Mesendoderm (in vitro differentiated cells): ENCODE measurements around the gene CABP2. TPM values are rescaled to one million over a fixed set of nuclear protein-coding genes. Genes with fewer than 3 reads are reported as not detected.
"Not testable (repeated sequence)": the region's sequence is repeated elsewhere in the genome, so short reads cannot be mapped to it uniquely, and the experiment has no call there.

Experiments
- DNase-seq: peaks from one replicate; pipeline ENCODE4 v3.0.0; 2013
- H2AK5ac ChIP-seq: 2 replicates; pipeline ENCODE4 v1.6.1; 2013; ENCODE audit warnings: low read length, inconsistent platforms
- H2BK120ac ChIP-seq: 2 replicates; pipeline ENCODE4 v1.6.1; 2013; ENCODE audit warnings: low read depth, mild to moderate bottlenecking, low read length, moderate library complexity, mixed read lengths
- H2BK15ac ChIP-seq: replicated peaks from 2 replicates; pipeline ENCODE4 v1.6.1; 2013; ENCODE audit warnings: low read depth, mild to moderate bottlenecking, moderate library complexity
- H2BK5ac ChIP-seq: 2 replicates; pipeline ENCODE4 v1.6.1; 2013; ENCODE audit warnings: low read length, inconsistent platforms
- H3K18ac ChIP-seq: 2 replicates; pipeline ENCODE4 v1.6.1; 2013; ENCODE audit warnings: mild to moderate bottlenecking, low read length, mixed read lengths
- H3K23ac ChIP-seq: one replicate; pipeline ENCODE4 v1.6.1; 2013; ENCODE audit warnings: low read length
- H3K27ac ChIP-seq: 2 replicates; pipeline ENCODE4 v1.5.1; 2013; ENCODE audit warnings: low read depth, mild to moderate bottlenecking, inconsistent platforms, low read length, moderate library complexity
- H3K27me3 ChIP-seq: 2 replicates; pipeline ENCODE4 v1.6.1; 2013; ENCODE audit warnings: low read length, control low read depth, mild to moderate bottlenecking, inconsistent platforms; ENCODE audit not compliant: insufficient read depth, poor library complexity
- H3K36me3 ChIP-seq: 2 replicates; pipeline ENCODE4 v1.6.1; 2013; ENCODE audit warnings: low read length, inconsistent platforms; ENCODE audit not compliant: control insufficient read depth, insufficient read depth
- H3K4ac ChIP-seq: one replicate; pipeline ENCODE4 v1.6.1; 2013; ENCODE audit warnings: low read depth, mild to moderate bottlenecking, low read length, moderate library complexity
- H3K4me1 ChIP-seq: 2 replicates; pipeline ENCODE4 v1.6.1; 2013; ENCODE audit warnings: low read depth, low read length, inconsistent platforms; ENCODE audit not compliant: control insufficient read depth
- H3K4me2 ChIP-seq: 2 replicates; pipeline ENCODE4 v1.6.1; 2013; ENCODE audit warnings: low read length
- H3K4me3 ChIP-seq: 2 replicates; pipeline ENCODE4 v1.5.1; 2013; ENCODE audit warnings: mild to moderate bottlenecking, low read length
- H3K56ac ChIP-seq: one replicate; pipeline ENCODE4 v1.6.1; 2013; ENCODE audit warnings: low read length
- H3K79me1 ChIP-seq: 2 replicates; pipeline ENCODE4 v1.6.1; 2013; ENCODE audit warnings: low read length, inconsistent platforms
- H3K79me2 ChIP-seq: 2 replicates; pipeline ENCODE4 v1.6.1; 2013; ENCODE audit warnings: mild to moderate bottlenecking, low read length; ENCODE audit not compliant: control insufficient read depth, insufficient read depth
- H3K9ac ChIP-seq: 2 replicates; pipeline ENCODE4 v1.6.1; 2013; ENCODE audit warnings: low read length, inconsistent platforms
- H4K5ac ChIP-seq: one replicate; pipeline ENCODE4 v1.6.1; 2013; ENCODE audit warnings: low read length
- H4K8ac ChIP-seq: one replicate; pipeline ENCODE4 v1.6.1; 2013; ENCODE audit warnings: low read depth, mild to moderate bottlenecking, control low read depth, low read length, moderate library complexity
- WGBS: extraction: QIAGEN DNeasy Blood & Tissue Kit; methylation state at CpG from one replicate; pipeline ENCODE4 v1.1.7; 2013; ENCODE audit warnings: low lambda C conversion rate, missing lambda C conversion rate; ENCODE audit not compliant: insufficient coverage; ENCODE audit errors: extremely low coverage; 5-methylcytosine and 5-hydroxymethylcytosine counted together
- small RNA-seq: library from polyadenylated mRNA; stranded (forward); fragments of <200 nt; extraction: miRNeasy Mini kit (QIAGEN cat#:217004); gene quantifications from one replicate; pipeline ENCODE3, GENCODE V24; 2013; ENCODE audit not compliant: insufficient read depth

Gene CABP2

GRCh38 chr11:67476692-67477091 is 46.6 kb downstream of the CABP2 start:
- H3K27me3 ChIP-seq, result not testable (repeated sequence)

DNA sequence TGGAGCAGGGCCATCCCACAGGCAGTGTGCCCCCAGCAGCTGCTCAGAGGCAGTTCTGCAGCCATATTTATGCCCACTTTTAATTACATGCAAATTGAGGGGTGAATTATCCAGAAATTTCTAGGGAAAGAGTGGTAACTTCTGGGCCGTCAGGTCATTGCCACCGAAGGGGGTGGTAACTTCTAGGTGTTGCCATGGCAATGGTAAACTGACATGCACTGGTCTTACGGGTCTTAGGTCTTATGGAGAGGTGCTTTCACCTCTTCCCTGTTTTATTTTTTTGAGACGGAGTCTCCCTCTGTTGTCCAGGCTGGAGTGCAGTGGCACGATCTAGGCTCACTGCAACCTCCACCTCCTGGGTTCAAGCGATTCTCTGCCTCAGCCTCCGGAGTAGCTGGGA is 50.4 kb downstream of the CABP2 start:
- no peak overlapping the region for H3K9ac ChIP-seq
- no CpG with 5 or more reads among the region's 7 CpGs for WGBS
- H3K4me2 ChIP-seq, result no peak overlapping the region
- H3K4ac ChIP-seq, result no peak overlapping the region
- no peak overlapping the region for H3K18ac ChIP-seq
- H3K4me1 ChIP-seq, result peaks cover 3% of the 10 kb centered on the region
- H2BK15ac ChIP-seq, result no peak overlapping the region
- H3K27ac ChIP-seq, result no peak overlapping the region
- H3K36me3 ChIP-seq, result no peaks in the 10 kb centered on the region
- H3K27me3 ChIP-seq, result no peaks in the 10 kb centered on the region
- H3K79me2 ChIP-seq, result no peaks in the 10 kb centered on the region
- H2BK5ac ChIP-seq, result no peak overlapping the region
- peaks cover 2% of the 10 kb centered on the region for H3K79me1 ChIP-seq
- H4K8ac ChIP-seq, result no peak overlapping the region
- DNase-seq, result no peak
- H2AK5ac ChIP-seq, result no peak overlapping the region
- no peak overlapping the region for H3K23ac ChIP-seq
- H3K4me3 ChIP-seq, result no peak overlapping the region
- no peak overlapping the region for H2BK120ac ChIP-seq
- no peak overlapping the region for H4K5ac ChIP-seq
- no peak overlapping the region for H3K56ac ChIP-seq

More at GRCh38 chr11:67476692-67477091, 46.6 kb downstream of the CABP2 start:
- not testable (repeated sequence) for H3K18ac ChIP-seq, H2BK15ac ChIP-seq, H2AK5ac ChIP-seq, H3K79me1 ChIP-seq, H3K4me1 ChIP-seq, H4K8ac ChIP-seq, H3K4me3 ChIP-seq, H3K79me2 ChIP-seq, H3K23ac ChIP-seq, H3K56ac ChIP-seq, H3K36me3 ChIP-seq, H3K9ac ChIP-seq, DNase-seq, H3K27ac ChIP-seq, H4K5ac ChIP-seq, H3K4me2 ChIP-seq, H2BK5ac ChIP-seq, H3K4ac ChIP-seq, H2BK120ac ChIP-seq
- WGBS, result no CpG with 5 or more reads among the region's 10 CpGs

GRCh38 chr11:67470337-67471002 is 52.8 kb downstream of the CABP2 start:
- no peaks in the 10 kb centered on the region for H3K36me3 ChIP-seq

GRCh38 chr11:67469508-67469811 is 53.8 kb downstream of the CABP2 start:
- Histone ChIP-seq H3K36me3 (no peaks in the 10 kb centered on the region), H3K4me2 (peak overlapping the region; percentile 91), H3K79me2 (no peaks in the 10 kb centered on the region), H3K56ac (peak overlapping the region; percentile 93), H3K79me1 (peaks cover 2% of the 10 kb centered on the region), H3K27me3 (no peaks in the 10 kb centered on the region), H3K23ac (no peak overlapping the region), H3K4me1 (peaks cover 3% of the 10 kb centered on the region), H3K27ac (no peak overlapping the region), H3K4ac (peak overlapping the region; percentile 93), H3K9ac (peak overlapping the region; percentile 86), H2BK120ac (no peak overlapping the region), H2BK5ac (no peak overlapping the region), H4K5ac (peak overlapping the region; percentile 98), H3K4me3 (peak overlapping the region; percentile 50), H4K8ac (peak overlapping the region; percentile 94), H3K18ac (peak overlapping the region; percentile 65), H2AK5ac (no peak overlapping the region), H2BK15ac (no peak overlapping the region)
- DNase-seq, result no peak
- WGBS, result no CpG with 5 or more reads among the region's 9 CpGs

More at GRCh38 chr11:67470337-67471002, 52.8 kb downstream of the CABP2 start:
- Histone ChIP-seq H2BK5ac (no peak overlapping the region), H3K4ac (no peak overlapping the region), H3K4me1 (peaks cover 3% of the 10 kb centered on the region), H2BK120ac (no peak overlapping the region), H3K23ac (no peak overlapping the region), H3K18ac (no peak overlapping the region), H3K4me3 (no peak overlapping the region), H3K27ac (no peak overlapping the region), H3K79me2 (no peaks in the 10 kb centered on the region), H2AK5ac (no peak overlapping the region), H3K79me1 (peaks cover 2% of the 10 kb centered on the region), H3K4me2 (no peak overlapping the region), H3K56ac (no peak overlapping the region), H3K9ac (no peak overlapping the region), H4K5ac (no peak overlapping the region), H2BK15ac (no peak overlapping the region), H4K8ac (no peak overlapping the region), H3K27me3 (no peaks in the 10 kb centered on the region)
- DNase-seq, result no peak
- no CpG with 5 or more reads among the region's 8 CpGs for WGBS

Small RNA genes within 50 kb of the gene (small RNA-seq; reads per million reads assigned to genes)
- not detected for gene MIR6752
